Panc1 (cell line): ENCODE data around the gene CAPZA2. TPM values are rescaled to one million over a fixed set of nuclear protein-coding genes. Genes with fewer than 3 reads are reported as not detected.

Source experiments
- ATAC-seq: fragments of 200-7000 bp; cut with Tn5 transposase; 2 replicates; pipeline ENCODE4 v1.9.1; 2020; ENCODE audit warnings: mild to moderate bottlenecking, moderate library complexity
- BruUV-seq: library from RNA; stranded (reverse); fragments of 400-500 nt; replicated peaks from 2 replicates; lab custom pipeline; 2021; lab: Mats Ljungman, UMichigan
- CTCF ChIA-PET: fragments of 300-600 bp; sonication (Branson Sonifier 250); formaldehyde crosslinking; loops from one replicate; lab custom pipeline; 2022; ENCODE audit warnings: antibody characterized with exemption; lab: Charles Lee
- POLR2A ChIA-PET: fragments of 300-600 bp; sonication (Branson Sonifier 250); formaldehyde crosslinking; loops from one replicate; lab custom pipeline; 2022; ENCODE audit warnings: antibody characterized with exemption; lab: Charles Lee
- DNase-seq: peaks from one replicate; pipeline ENCODE4 v3.0.0-alpha.2; 2010; ENCODE audit warnings: low read depth, low spot score
- H3K27ac ChIP-seq: 2 replicates; pipeline ENCODE4 v1.5.1; 2011; ENCODE audit warnings: mild to moderate bottlenecking, low read length, inconsistent platforms
- H3K27me3 ChIP-seq: fragments of 200-500 bp; sonication (Bioruptor generic); 2 replicates; pipeline ENCODE4 v1.6.0; 2014; ENCODE audit warnings: low read length, inconsistent platforms; ENCODE audit not compliant: control insufficient read depth, insufficient read depth
- H3K36me3 ChIP-seq: fragments of 200-500 bp; sonication (Bioruptor generic); 2 replicates; pipeline ENCODE4 v1.5.1; 2014; ENCODE audit warnings: inconsistent platforms, mild to moderate bottlenecking, low read length, moderate library complexity; ENCODE audit not compliant: control insufficient read depth, insufficient read depth
- H3K4me1 ChIP-seq: 2 replicates; pipeline ENCODE4 v1.5.1; 2011; ENCODE audit warnings: inconsistent platforms, mild to moderate bottlenecking, low read length, moderate library complexity; ENCODE audit not compliant: control insufficient read depth, insufficient read depth
- H3K4me3 ChIP-seq, 2 experiments: 2 replicates each; pipeline ENCODE4 v1.5.1; 2011 to 2012; ENCODE audit warnings: low read depth in 2 of 2, low read length in 2 of 2, mild to moderate bottlenecking in 2 of 2, inconsistent platforms in 1 of 2, moderate library complexity in 1 of 2
- H3K9me3 ChIP-seq: fragments of 200-500 bp; sonication (Bioruptor generic); 2 replicates; pipeline ENCODE4 v1.5.1; 2014; ENCODE audit warnings: low read depth, mild to moderate bottlenecking, inconsistent platforms, low read length, moderate library complexity; ENCODE audit not compliant: control insufficient read depth, insufficient read depth
- POLR2AphosphoS5 ChIP-seq: IDR thresholded peaks from 2 replicates; pipeline ENCODE4 v1.6.1; 2012; ENCODE audit warnings: mild to moderate bottlenecking, low read depth, low read length, moderate library complexity
- SIN3A ChIP-seq: IDR thresholded peaks from 2 replicates; pipeline ENCODE4 v1.6.1; 2012; ENCODE audit warnings: low read depth, mild to moderate bottlenecking, low read length, moderate library complexity, borderline replicate concordance; ENCODE audit not compliant: insufficient read depth
- TCF7L2 ChIP-seq: IDR thresholded peaks from 2 replicates; pipeline ENCODE4 v1.6.1; 2011; ENCODE audit warnings: mild to moderate bottlenecking, low read depth, low read length, inconsistent platforms
- in situ Hi-C: cut with HindIII; loops from 2 replicates; pipeline ENCODE4 v1.10.0; 2016; ENCODE audit warnings: low sequenced_read_pairs, low pct_unique_long_range_greater_than_20kb
- intact Hi-C: fragments of 100-400 bp; cut with micrococcal nuclease; formaldehyde crosslinking; loops from one replicate; pipeline ENCODE4 v1.10.0; 2022; ENCODE audit not compliant: unreplicated experiment
- total RNA-seq: library from RNA; stranded (reverse); gene quantifications from one replicate; pipeline ENCODE4 v1.2.1, GENCODE V29; 2021; ENCODE audit not compliant: unreplicated experiment
- TF ChIP-seq, protein P1 (sequence below), 2 experiments: IDR thresholded peaks; 2 replicates each; pipeline ENCODE4 v1.6.1; 2011 to 2012; ENCODE audit warnings: low read depth in 2 of 2, control low read depth in 1 of 2, low read length in 1 of 2, mild to moderate bottlenecking in 1 of 2, moderate library complexity in 1 of 2; ENCODE audit not compliant: insufficient read depth in 1 of 2
- TF ChIP-seq, protein P2 (sequence below): fragments of 450-650 bp; IDR thresholded peaks from 2 replicates; pipeline ENCODE4 v1.5.1; 2017; ENCODE audit warnings: mild to moderate bottlenecking

Gene CAPZA2
- total RNA-seq, 1 experiment from 2014 or later = 195 TPM

DNA sequence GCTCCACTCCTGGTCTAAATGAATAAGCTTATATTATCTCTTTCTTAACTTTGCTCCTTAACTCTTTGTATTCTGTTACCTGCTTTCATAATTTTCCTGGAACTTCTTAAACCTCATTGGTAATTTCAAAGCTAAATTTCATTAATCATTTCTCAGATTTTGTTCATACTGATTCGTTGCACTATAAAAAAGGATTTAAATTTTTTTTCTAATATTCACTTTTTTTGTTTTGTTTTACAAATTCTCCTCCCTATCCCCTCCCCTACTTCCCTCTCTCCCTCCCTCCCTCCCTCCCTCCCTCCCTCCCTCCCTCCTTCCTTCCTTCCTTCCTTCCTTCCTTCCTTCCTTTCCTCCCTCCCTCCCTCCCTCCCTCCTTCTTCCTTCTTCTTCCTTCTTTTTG lies 105.6 kb downstream of the CAPZA2 start:
- in situ Hi-C loops = no loop called here

DNA sequence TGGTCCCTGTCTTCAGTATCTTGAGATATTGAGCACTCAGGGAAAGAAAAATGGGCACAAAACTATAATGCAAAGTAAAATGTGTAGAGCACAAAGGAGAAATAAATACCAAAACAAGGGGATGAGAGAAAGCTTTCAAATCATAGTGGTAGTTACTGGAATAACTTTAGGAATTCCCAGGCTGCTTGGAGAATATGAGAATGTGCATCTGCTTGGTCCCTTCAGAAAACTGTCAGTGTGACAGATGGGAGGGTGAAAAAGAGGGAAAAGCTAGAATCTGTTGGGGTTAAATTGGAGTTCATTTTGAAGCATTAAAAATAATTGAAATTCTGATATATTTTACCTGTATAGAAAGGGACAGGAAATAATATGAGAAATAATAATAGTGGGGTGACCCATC lies 106.2 kb downstream of the CAPZA2 start:
- DNase-seq = no peak
- Histone ChIP-seq H3K4me1 (no peaks in the 10 kb centered on the region), H3K27me3 (no peaks in the 10 kb centered on the region), H3K36me3 (no peaks in the 10 kb centered on the region), H3K27ac (no peak overlapping the region), H3K9me3 (no peaks in the 10 kb centered on the region), H3K4me3 (no peak overlapping the region)
- POLR2A ChIA-PET = no interaction called here
- no peak for ATAC-seq
- TF ChIP-seq SIN3A = no peak
- TF ChIP-seq, protein P1, sequence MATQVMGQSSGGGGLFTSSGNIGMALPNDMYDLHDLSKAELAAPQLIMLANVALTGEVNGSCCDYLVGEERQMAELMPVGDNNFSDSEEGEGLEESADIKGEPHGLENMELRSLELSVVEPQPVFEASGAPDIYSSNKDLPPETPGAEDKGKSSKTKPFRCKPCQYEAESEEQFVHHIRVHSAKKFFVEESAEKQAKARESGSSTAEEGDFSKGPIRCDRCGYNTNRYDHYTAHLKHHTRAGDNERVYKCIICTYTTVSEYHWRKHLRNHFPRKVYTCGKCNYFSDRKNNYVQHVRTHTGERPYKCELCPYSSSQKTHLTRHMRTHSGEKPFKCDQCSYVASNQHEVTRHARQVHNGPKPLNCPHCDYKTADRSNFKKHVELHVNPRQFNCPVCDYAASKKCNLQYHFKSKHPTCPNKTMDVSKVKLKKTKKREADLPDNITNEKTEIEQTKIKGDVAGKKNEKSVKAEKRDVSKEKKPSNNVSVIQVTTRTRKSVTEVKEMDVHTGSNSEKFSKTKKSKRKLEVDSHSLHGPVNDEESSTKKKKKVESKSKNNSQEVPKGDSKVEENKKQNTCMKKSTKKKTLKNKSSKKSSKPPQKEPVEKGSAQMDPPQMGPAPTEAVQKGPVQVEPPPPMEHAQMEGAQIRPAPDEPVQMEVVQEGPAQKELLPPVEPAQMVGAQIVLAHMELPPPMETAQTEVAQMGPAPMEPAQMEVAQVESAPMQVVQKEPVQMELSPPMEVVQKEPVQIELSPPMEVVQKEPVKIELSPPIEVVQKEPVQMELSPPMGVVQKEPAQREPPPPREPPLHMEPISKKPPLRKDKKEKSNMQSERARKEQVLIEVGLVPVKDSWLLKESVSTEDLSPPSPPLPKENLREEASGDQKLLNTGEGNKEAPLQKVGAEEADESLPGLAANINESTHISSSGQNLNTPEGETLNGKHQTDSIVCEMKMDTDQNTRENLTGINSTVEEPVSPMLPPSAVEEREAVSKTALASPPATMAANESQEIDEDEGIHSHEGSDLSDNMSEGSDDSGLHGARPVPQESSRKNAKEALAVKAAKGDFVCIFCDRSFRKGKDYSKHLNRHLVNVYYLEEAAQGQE (IDR thresholded peaks at IDR 0.05; ENCODE audit: insufficient read depth in 1 of 2, low read depth in 2 of 2, low read length in 1 of 2) = no peak
- TF ChIP-seq, protein P2, sequence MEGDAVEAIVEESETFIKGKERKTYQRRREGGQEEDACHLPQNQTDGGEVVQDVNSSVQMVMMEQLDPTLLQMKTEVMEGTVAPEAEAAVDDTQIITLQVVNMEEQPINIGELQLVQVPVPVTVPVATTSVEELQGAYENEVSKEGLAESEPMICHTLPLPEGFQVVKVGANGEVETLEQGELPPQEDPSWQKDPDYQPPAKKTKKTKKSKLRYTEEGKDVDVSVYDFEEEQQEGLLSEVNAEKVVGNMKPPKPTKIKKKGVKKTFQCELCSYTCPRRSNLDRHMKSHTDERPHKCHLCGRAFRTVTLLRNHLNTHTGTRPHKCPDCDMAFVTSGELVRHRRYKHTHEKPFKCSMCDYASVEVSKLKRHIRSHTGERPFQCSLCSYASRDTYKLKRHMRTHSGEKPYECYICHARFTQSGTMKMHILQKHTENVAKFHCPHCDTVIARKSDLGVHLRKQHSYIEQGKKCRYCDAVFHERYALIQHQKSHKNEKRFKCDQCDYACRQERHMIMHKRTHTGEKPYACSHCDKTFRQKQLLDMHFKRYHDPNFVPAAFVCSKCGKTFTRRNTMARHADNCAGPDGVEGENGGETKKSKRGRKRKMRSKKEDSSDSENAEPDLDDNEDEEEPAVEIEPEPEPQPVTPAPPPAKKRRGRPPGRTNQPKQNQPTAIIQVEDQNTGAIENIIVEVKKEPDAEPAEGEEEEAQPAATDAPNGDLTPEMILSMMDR = no peak
- TF ChIP-seq POLR2AphosphoS5 = no peak
- no peak for TF ChIP-seq TCF7L2
- no TSS peak for BruUV-seq
- intact Hi-C loops = no loop called here
- CTCF ChIA-PET = no interaction called here
- in situ Hi-C loops = no loop called here

More for the DNA sequence above, 105.6 kb downstream of the CAPZA2 start:
- BruUV-seq = no TSS peak
- DNase-seq (no peak), ATAC-seq (no peak)
- intact Hi-C loops = no loop called here
- no peaks in the 10 kb centered on the region for H3K9me3 ChIP-seq
- TF ChIP-seq TCF7L2 = no peak
- no peak overlapping the region for H3K27ac ChIP-seq
- CTCF ChIA-PET = no interaction called here
- no peak overlapping the region for H3K4me3 ChIP-seq
- POLR2A ChIA-PET = no interaction called here
- no peaks in the 10 kb centered on the region for H3K4me1 ChIP-seq
- no peaks in the 10 kb centered on the region for H3K27me3 ChIP-seq
- no peaks in the 10 kb centered on the region for H3K36me3 ChIP-seq

DNA sequence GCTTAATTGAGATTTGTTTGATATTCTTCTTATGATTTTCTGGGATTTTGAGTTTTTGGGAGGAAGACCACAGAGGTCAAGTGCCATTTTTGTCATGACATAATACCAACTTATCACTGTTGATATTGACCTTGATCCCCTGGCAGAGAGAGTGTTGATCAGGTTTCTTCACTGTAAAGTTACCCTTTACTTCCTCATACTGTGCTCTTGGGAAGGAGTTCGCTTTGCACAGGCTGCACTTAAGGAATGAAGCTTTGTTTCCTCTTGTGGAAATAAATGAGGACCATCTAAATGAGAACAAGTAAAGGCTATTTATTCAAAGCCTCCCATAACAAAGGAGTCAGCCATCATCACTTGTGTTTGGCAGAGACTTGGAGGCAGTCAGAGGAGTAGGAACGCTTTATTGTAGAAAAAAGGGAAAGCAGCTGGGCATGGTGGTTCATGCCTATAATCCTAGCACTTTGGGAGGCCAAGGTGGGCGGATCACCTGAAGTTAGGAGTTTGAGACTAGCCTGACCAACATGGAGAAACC lies 107.0 kb downstream of the CAPZA2 start:
- Histone ChIP-seq H3K4me1 (no peaks in the 10 kb centered on the region), H3K36me3 (no peaks in the 10 kb centered on the region), H3K27ac (no peak overlapping the region), H3K9me3 (no peaks in the 10 kb centered on the region), H3K4me3 (no peak overlapping the region), H3K27me3 (no peaks in the 10 kb centered on the region)
- CTCF ChIA-PET = no interaction called here
- BruUV-seq = no TSS peak
- ATAC-seq (no peak), DNase-seq (no peak)
- POLR2A ChIA-PET = no interaction called here
- TF ChIP-seq, protein P1 (IDR thresholded peaks at IDR 0.05; ENCODE audit: insufficient read depth in 1 of 2, low read depth in 2 of 2, low read length in 1 of 2) = no peak
- no peak for TF ChIP-seq TCF7L2
- TF ChIP-seq, protein P2 = no peak
- no peak for TF ChIP-seq POLR2AphosphoS5
- no peak for TF ChIP-seq SIN3A
- in situ Hi-C loops = no loop called here
- intact Hi-C loops = no loop called here
